ENCODE measurements around the gene RRN3. TPM values are rescaled to one million over a fixed set of nuclear protein-coding genes. Genes with fewer than 3 reads are reported as not detected.
"Not testable (repeated sequence)": the region's sequence is repeated elsewhere in the genome, so short reads cannot be mapped to it uniquely, and the experiment has no call there.

Gene RRN3
- total and polyA plus RNA-seq, 2 donors from 2014 or later: 12.3 to 24.7 TPM

- peaks cover 0 to 17% (median 11%) of the 10 kb centered on the region in 3 donors for H3K36me3 ChIP-seq (ENCODE audit: control insufficient read depth in 2 of 3, insufficient read depth in 3 of 3, low read length in 3 of 3)
- H3K27ac ChIP-seq (ENCODE audit: low read depth in 2 of 2, low read length in 2 of 2); intact Hi-C loops (cut with DNase I); FAIRE-seq; H3K4me1 ChIP-seq (ENCODE audit: control insufficient read depth in 2 of 3, insufficient read depth in 2 of 3, low read depth in 1 of 3, low read length in 3 of 3); H3K9ac ChIP-seq (ENCODE audit: low read length in 3 of 3); H3K9me3 ChIP-seq (ENCODE audit: control insufficient read depth in 2 of 3, insufficient read depth in 1 of 3, low read length in 3 of 3); H3K4me3 ChIP-seq (ENCODE audit: low read length in 3 of 3); H3K27me3 ChIP-seq (ENCODE audit: control insufficient read depth, insufficient read depth, low read length): not testable (repeated sequence)
- DNase-seq: peak in 1 of 5 donors; percentile 24
These were observed 77.7 kb downstream of the RRN3 start for GRCh38 chr16:15016354-15016753.

- H3K27ac ChIP-seq (ENCODE audit: low read depth in 2 of 2, low read length in 2 of 2); H3K4me3 ChIP-seq (ENCODE audit: low read length in 3 of 3); intact Hi-C loops (cut with DNase I); H3K27me3 ChIP-seq (ENCODE audit: control insufficient read depth, insufficient read depth, low read length); DNase-seq; H3K9ac ChIP-seq (ENCODE audit: low read length in 3 of 3); FAIRE-seq; H3K4me1 ChIP-seq (ENCODE audit: control insufficient read depth in 2 of 3, insufficient read depth in 2 of 3, low read depth in 1 of 3, low read length in 3 of 3); H3K9me3 ChIP-seq (ENCODE audit: control insufficient read depth in 2 of 3, insufficient read depth in 1 of 3, low read length in 3 of 3): not testable (repeated sequence)
- H3K36me3 ChIP-seq (ENCODE audit: control insufficient read depth in 2 of 3, insufficient read depth in 3 of 3, low read length in 3 of 3): peaks cover 0 to 14% (median 11%) of the 10 kb centered on the region in 3 donors
These were observed 78.4 kb downstream of the RRN3 start for GRCh38 chr16:15015671-15016070.

GRCh38 chr16:15012941-15013340 is 81.1 kb downstream of the RRN3 start:
- intact Hi-C loops (cut with DNase I); H3K27me3 ChIP-seq (ENCODE audit: control insufficient read depth, insufficient read depth, low read length); H3K27ac ChIP-seq (ENCODE audit: low read depth in 2 of 2, low read length in 2 of 2); H3K4me1 ChIP-seq (ENCODE audit: control insufficient read depth in 2 of 3, insufficient read depth in 2 of 3, low read depth in 1 of 3, low read length in 3 of 3); DNase-seq; FAIRE-seq; H3K9me3 ChIP-seq (ENCODE audit: control insufficient read depth in 2 of 3, insufficient read depth in 1 of 3, low read length in 3 of 3); H3K9ac ChIP-seq (ENCODE audit: low read length in 3 of 3); H3K36me3 ChIP-seq (ENCODE audit: control insufficient read depth in 2 of 3, insufficient read depth in 3 of 3, low read length in 3 of 3); H3K4me3 ChIP-seq (ENCODE audit: low read length in 3 of 3): not testable (repeated sequence)

Small RNA genes lying within 50 kb of the gene (microRNA-seq; reads per million reads assigned to microRNA genes)
- gene MIR1972-1: not detected
- gene MIR6511B2: not detected

Other genes starting within 250 kb of the RRN3 start
- 79.3 TPM for gene NPIPA1, start 156.8 kb downstream of the RRN3 start, total RNA-seq
- 26.7 TPM for gene NPIPA1, start 156.8 kb downstream of the RRN3 start, polyA plus RNA-seq (ENCODE audit: insufficient read depth, low read depth, low replicate concordance)
- 113 TPM for gene PDXDC1, start 119.2 kb downstream of the RRN3 start, total RNA-seq
- 56.5 TPM for gene PDXDC1, start 119.2 kb downstream of the RRN3 start, polyA plus RNA-seq (ENCODE audit: insufficient read depth, low read depth, low replicate concordance)
- 27.7 TPM for gene NTAN1, start 38.2 kb downstream of the RRN3 start, total RNA-seq
- 55.2 TPM for gene NTAN1, start 38.2 kb downstream of the RRN3 start, polyA plus RNA-seq (ENCODE audit: insufficient read depth, low read depth, low replicate concordance)

Measured in kidney (tissue), 11 donors.